ENCODE results near the gene SYT7.

DNA sequence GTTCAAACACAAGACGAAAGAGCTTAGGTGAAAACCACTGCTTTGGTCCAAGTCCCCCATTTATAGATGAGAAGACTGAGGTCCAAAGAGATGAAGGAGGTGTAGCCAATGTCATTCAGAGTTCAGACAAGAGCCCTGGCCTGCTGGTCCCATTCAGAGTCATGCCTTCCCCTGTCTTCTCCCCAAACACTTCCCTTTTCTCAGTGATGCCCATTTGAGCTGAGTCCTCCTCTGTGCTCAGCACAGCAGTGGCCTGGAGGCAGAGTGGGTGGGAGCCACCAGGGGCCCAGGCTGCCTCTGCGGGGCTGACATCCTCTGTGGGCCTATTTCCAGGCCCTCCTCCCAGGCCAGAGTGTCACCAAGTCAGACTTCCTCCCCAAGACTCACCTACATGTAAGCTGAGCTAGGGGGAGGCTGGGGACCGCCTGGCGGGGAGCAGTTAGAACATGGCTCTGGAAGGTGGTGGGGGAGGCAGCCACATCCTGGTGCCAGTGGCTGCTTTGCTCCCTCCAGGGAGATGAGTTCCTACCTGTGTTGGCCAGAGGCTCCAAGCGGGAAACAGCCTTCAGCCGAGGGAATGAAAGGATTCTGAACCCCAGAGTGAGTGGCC lies 94.8 kb downstream of the SYT7 start:
- no peak for TF ChIP-seq EZH2phosphoT487 (IDR thresholded peaks at IDR 0.05; ENCODE audit: insufficient read depth, low read depth)
- TF ChIP-seq EZH2 (IDR thresholded peaks at IDR 0.05; ENCODE audit: insufficient read depth, poor library complexity, severe bottlenecking), result no peak
